ENCODE data around the gene HOXA13. TPM values are rescaled to one million over a fixed set of nuclear protein-coding genes. Genes with fewer than 3 reads are reported as not detected.

The HOXA13 gene
- total RNA-seq, 1 donor from 2014 or later, result 14.5 TPM

DNA sequence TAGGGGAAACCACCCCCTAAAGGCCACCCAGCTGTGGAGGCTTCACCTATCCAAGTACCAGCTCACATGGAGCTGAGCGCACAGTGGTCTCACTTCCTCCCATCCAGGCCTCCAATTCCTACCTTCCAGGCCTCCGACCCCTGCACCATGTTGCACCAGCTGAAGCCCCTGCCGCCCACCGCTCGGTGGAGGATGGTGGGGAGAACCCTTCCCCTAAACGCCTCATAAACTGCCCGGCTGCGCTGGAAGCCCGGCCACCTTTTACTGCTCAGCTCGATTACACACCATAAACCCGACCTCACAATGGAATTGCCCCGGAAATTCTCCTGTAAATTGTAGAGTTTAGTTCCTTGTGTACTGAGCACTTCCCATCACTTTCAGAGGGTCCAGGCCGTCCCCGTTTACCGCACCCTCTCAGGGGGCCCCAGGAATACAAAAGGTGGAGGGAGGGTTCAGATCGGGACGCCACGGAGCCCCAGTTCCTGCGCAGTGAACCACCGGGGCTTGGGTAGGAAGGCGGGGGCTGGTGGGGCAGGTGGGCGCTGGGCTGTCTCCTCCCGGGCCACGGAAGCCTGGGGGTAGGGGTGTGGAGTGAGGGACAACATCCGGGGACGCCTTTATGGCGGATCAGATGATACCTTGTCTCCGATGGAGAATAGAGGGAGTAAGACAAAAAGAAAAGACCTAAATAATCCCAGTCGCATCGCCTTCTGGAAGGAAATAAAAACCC, 42.0 kb downstream of the HOXA13 start:
- Histone ChIP-seq H3K27ac (no peak overlapping the region), H3K27me3 (no peaks in the 10 kb centered on the region), H3K36me3 (no peaks in the 10 kb centered on the region), H3K9me3 (no peaks in the 10 kb centered on the region), H3K4me3 (no peak overlapping the region), H3K4me1 (peaks cover 53% of the 10 kb centered on the region)
- no peak for DNase-seq (ENCODE audit: extremely low spot score in 2 of 2)
- TF ChIP-seq POLR2AphosphoS5 (IDR thresholded peaks at IDR 0.05; ENCODE audit: insufficient read depth in 1 of 2, low read depth in 1 of 2), result no peak
- TF ChIP-seq, protein P1, sequence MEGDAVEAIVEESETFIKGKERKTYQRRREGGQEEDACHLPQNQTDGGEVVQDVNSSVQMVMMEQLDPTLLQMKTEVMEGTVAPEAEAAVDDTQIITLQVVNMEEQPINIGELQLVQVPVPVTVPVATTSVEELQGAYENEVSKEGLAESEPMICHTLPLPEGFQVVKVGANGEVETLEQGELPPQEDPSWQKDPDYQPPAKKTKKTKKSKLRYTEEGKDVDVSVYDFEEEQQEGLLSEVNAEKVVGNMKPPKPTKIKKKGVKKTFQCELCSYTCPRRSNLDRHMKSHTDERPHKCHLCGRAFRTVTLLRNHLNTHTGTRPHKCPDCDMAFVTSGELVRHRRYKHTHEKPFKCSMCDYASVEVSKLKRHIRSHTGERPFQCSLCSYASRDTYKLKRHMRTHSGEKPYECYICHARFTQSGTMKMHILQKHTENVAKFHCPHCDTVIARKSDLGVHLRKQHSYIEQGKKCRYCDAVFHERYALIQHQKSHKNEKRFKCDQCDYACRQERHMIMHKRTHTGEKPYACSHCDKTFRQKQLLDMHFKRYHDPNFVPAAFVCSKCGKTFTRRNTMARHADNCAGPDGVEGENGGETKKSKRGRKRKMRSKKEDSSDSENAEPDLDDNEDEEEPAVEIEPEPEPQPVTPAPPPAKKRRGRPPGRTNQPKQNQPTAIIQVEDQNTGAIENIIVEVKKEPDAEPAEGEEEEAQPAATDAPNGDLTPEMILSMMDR (IDR thresholded peaks at IDR 0.05), result no peak
- TF ChIP-seq POLR2A (IDR thresholded peaks at IDR 0.05), result no peak
- intact Hi-C loops (cut with DNase I), result loop anchor here (10.0 kb wide), 1 partner anchor 953 kb away; the partner anchor contains the start of genes CBX3 and HNRNPA2B1

DNA sequence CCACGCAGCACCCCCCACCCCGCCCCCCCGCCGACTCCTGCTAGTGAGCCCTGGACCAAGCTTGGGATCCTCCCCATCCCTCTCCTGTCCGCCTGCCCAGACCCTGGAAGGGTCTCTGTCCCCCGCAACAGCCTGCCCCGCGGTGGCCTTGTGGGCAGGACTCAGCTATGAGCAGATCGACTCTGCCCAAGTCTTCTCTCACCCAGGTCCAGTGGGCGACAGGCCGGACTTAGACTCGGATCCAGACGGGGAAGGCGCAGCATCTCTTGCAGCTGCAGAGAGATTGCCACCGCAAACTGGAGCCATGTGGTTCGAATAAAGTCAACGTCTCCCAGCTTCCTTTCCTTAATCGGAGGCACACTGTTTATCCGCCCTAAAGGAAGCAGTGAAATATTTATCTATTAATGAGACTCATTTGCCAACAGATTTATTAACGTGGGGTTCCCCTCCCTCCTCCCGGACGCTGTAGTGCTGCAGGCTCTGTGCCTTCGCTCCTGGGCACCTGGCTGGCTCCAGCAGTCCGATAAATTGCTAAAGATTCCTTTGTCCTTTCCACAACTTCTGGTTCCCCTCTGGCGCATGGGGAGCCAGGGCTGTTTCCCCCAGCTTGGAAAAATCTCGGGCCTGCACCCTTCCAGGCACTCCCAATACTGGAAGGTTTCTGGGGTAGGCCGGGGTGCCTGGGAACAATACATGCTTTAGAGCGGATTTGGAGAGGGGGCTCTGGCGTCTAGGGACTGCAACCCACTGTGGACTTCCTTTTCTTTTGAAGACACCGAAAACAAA, 42.8 kb downstream of the HOXA13 start:
- no peak for DNase-seq (ENCODE audit: extremely low spot score in 2 of 2)
- Histone ChIP-seq H3K27ac (peak overlapping the region; percentile 74), H3K27me3 (no peaks in the 10 kb centered on the region), H3K36me3 (no peaks in the 10 kb centered on the region), H3K9me3 (no peaks in the 10 kb centered on the region), H3K4me3 (peak overlapping the region; percentile 46 to 53), H3K4me1 (peaks cover 61% of the 10 kb centered on the region)
- intact Hi-C loops (cut with DNase I), result loop anchor here (10.0 kb wide), 1 partner anchor 952 kb away; the partner anchor contains the start of genes CBX3 and HNRNPA2B1
- TF ChIP-seq, protein P1 (IDR thresholded peaks at IDR 0.05), result no peak
- no peak for TF ChIP-seq POLR2AphosphoS5 (IDR thresholded peaks at IDR 0.05; ENCODE audit: insufficient read depth in 1 of 2, low read depth in 1 of 2)
- no peak for TF ChIP-seq POLR2A (IDR thresholded peaks at IDR 0.05)

DNA sequence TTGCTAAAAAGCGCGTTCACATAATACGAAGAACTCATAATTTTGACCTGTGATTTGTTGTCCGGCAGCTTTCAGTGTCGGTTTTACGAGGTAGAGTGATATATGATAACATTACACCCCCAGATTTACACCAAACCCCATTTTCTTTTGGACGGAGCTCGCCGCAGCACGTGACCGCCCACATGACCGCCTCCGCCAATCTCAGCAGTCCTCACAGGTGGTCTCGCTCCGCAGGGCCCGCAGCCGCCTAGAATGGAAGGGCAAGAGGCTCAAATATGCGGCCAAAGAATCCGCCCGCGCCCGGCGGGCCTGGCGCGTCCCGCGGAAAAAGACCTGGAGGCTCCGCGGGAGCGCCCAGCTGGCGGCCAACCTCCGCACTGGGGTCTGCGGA, 43.4 kb downstream of the HOXA13 start, which contains the start of gene HOXA7:
HOXA7 (minus strand) TSS at position 168 of the 391 bp plus-strand sequence; CDS start at position 38, 130 bp downstream.
- H3K27me3 ChIP-seq, result no peaks in the 10 kb centered on the region
- intact Hi-C loops (cut with DNase I), result loop anchor here (10.0 kb wide), 1 partner anchor 952 kb away; the partner anchor contains the start of genes CBX3 and HNRNPA2B1
- no peaks in the 10 kb centered on the region for H3K36me3 ChIP-seq
- no peak for DNase-seq (ENCODE audit: extremely low spot score in 2 of 2)
- H3K27ac ChIP-seq, result peak within 1 kb of the TSS; percentile 74
- H3K9me3 ChIP-seq, result no peaks in the 10 kb centered on the region
- H3K4me1 ChIP-seq, result peaks cover 56% of the 10 kb centered on the region
- peak; percentile 40 to 72 for TF ChIP-seq POLR2AphosphoS5 (IDR thresholded peaks at IDR 0.05; ENCODE audit: insufficient read depth in 1 of 2, low read depth in 1 of 2)
- TF ChIP-seq, protein P1 (IDR thresholded peaks at IDR 0.05), result no peak
- H3K4me3 ChIP-seq, result peak within 1 kb of the TSS; percentile 46 to 53

DNA sequence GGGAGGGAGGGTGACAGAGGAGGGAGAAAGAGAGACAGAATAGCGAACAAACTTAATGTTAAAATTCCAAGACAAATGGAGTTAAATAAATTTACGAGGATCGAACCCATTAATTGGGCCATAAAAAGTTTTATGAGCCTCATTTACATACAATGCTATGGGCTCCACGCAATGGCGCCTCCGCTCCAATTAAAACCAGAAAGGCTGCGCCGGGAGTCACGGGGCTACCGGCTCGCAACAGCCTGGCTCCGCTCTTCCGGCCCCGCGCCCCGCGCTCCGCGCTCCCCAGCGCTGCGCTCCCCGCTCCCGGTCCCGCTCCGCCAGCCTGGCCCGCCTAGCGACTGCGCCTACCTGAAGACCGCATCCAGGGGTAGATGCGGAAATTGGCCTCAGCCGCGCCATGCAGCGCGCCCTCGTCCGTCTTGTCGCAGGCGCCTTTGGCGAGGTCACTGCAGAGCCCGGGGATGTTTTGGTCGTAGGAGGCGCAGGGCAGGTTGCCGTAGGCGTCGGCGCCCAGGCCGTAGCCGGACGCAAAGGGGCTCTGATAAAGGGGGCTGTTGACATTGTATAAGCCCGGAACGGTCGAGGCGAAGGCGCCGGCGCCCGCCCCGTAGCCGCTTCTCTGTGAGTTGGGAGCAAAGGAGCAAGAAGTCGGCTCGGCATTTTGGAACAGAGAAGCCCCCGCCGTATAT, 43.9 kb downstream of the HOXA13 start:
- Histone ChIP-seq H3K9me3 (no peaks in the 10 kb centered on the region), H3K27me3 (no peaks in the 10 kb centered on the region), H3K27ac (peak overlapping the region; percentile 74), H3K36me3 (no peaks in the 10 kb centered on the region), H3K4me1 (peaks cover 51% of the 10 kb centered on the region), H3K4me3 (peak overlapping the region; percentile 46 to 53)
- DNase-seq (ENCODE audit: extremely low spot score in 2 of 2), result no peak
- peak in 1 of 2 donors; percentile 52 for TF ChIP-seq POLR2AphosphoS5 (IDR thresholded peaks at IDR 0.05; ENCODE audit: insufficient read depth in 1 of 2, low read depth in 1 of 2)
- TF ChIP-seq, protein P1 (IDR thresholded peaks at IDR 0.05), result no peak
- no peak for TF ChIP-seq POLR2A (IDR thresholded peaks at IDR 0.05)
- intact Hi-C loops (cut with DNase I), result loop anchor here (10.0 kb wide), 1 partner anchor 951 kb away; the partner anchor contains the start of genes CBX3 and HNRNPA2B1

Data from vagina (tissue), 2 donors.